GM21381 (cell line): ENCODE data around the gene TMEM258.
A peak's percentile ranks its signal among the peaks of the same experiment; 100 is the strongest.

ENCODE experiments used
- ATAC-seq: cut with Tn5 transposase; IDR thresholded peaks from one replicate; pipeline ENCODE4 v1.9.1; 2021; ENCODE audit warnings: mild to moderate bottlenecking, moderate library complexity; ENCODE audit not compliant: unreplicated experiment

Gene TMEM258

DNA sequence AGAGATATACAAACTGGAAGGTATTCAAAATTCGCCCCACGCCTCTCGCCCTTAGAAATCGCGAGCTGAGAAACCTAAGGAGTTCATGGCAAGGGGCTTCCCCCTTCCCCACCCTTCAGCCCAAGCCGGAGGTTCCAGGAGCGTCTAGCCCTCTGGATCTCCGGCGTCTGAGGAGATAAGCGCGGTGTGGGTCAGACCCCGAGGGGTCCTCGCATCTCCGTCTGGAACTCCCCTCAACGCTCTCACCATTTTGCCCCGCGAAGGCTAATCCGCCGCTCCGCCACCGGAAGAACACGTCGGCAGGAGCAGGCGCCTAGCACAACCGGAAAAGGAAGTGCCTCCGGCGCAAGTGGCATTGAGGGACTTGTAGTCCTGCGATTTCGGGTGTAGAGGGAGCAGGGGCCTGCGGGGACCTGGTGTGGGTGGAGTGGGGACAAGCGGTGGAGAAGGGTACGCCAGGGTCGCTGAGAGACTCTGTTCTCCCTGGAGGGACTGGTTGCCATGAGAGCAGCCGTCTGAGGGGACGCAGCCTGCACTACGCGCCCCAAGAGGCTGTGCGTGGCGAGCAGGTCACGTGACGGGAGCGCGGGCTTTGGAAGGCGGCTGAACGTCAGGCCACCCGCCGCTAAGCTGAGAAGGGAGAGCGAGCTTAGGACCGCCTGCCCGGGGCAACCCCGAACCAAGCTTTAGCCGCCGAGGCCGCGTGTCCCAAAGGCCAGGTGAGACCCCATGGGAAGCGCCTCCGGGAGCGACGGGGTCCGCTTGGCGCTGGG is at the start of gene TMEM258, which contains the start of gene FEN1:
TSS of gene TMEM258 (minus strand) at position 290 of the 773 bp plus-strand sequence. CDS start at position 249, 41 bp downstream.
TSS of gene FEN1 (plus strand) at position 602 of the 773 bp plus-strand sequence. CDS start 2,451 bp downstream, outside the sequence.
- ATAC-seq = peak; percentile 84

DNA sequence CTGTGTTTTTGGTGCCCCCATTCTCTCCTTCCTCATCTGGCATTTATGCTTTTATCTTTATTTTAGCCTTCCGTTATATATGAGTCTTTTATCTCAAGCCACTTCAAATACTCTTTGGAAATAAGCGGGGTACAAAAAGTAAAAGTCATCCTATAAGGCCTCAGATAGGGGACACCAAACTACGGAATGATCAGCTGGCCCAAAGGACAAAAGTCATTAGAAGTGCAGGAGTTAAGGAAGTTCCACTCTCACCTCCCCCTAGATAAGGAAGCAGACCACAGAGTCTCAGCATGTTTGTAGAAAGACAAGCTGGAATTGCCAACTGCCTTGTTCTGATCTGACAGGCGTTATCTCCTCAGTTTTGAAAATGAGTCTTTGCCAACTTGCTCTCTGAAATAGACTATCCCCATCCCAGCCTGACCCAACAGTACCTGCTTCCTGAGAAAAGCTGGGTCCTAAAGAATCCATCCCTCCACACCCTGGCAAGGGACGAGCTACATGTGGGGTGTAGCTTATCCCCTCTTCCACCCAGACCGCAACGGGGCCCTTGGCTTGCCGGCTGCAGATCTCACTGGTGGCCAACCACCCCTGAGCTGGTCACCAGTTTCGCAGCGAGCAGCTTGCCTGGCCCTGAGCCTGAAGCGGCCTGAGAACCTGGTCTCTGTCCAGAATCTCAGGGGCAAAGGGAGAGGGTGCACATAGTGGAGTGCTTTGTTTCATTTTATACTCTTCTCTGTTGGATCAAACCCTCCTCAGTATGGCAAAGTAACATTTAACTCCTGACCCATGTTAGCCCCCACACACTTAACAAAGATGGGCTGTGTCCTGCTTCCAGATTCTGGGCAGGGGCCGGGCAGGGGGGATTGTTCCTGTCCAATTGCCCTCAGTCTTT is 49.5 kb upstream of the TMEM258 start:
- ATAC-seq = no peak

DNA sequence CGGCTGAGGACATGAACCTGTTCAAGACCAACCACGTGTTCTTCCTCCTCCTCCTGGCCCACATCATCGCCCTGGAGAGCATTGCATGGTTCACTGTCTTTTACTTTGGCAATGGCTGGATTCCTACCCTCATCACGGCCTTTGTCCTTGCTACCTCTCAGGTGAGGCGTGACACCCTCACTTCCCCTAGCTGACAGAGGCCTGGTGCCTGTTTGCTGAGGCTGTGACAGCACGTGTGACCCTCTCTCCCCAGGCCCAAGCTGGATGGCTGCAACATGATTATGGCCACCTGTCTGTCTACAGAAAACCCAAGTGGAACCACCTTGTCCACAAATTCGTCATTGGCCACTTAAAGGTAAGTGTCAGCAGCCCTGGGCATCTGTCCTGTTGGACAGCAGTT is 48.0 kb upstream of the TMEM258 start:
- ATAC-seq = no peak

DNA sequence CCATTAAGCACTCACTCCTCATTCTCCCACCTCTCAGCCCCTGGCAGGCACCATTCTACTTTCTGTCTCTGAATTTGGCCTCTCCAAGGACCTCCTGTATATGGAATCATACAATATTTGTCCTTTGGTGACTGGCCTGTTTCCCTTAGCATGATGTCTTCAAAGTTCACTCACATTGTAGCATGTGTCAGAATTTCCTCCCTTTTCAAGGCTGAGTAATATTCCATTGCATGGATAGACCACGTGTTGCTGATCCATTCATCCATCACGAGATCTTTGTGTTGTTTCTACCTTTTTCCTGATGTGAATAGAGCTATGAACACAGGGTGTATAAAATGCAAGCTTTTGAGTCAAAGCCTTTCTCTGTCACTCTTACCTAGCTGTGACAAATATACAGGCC is 47.3 kb upstream of the TMEM258 start:
- ATAC-seq = no peak

DNA sequence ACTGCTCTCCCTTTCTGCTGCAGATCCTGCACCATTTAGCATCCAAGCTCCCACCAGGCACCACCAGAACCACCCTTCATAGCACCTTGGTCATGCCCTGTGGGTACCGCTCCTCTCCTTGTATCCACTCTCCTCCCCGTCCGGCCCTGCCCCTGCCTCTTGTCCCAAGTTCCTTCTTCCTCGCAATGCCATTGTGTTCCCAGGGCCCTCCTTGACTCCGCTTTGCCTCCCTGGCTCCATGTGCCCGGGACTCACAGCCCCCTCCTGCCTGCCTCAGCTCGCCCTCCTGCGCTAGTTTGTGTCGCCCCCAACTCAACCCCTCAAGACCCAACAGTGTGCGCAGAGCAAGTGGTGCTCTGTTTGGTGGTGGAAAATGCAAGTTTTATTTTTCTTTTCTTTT is 46.5 kb upstream of the TMEM258 start:
- no peak for ATAC-seq

DNA sequence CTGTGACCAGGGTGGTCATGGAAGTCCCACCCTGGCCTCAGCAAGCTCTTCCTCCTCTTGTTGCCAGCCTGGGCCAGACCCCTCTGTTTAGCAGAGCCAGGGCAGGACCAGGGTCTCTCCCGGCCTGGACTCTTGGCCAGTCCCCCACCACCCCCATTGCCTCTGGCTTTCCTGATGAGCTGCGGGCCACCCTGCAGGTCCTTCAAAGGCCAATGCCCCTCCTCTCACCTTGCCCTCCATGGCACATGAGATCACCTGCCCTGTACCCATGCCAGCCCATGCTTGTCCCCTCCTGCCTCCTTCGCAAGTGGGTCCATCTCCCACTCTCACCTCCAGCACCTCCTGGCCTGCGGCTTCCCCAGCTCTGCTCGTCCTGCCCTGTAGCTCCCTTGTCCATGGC is 46.1 kb upstream of the TMEM258 start:
- no peak for ATAC-seq

DNA sequence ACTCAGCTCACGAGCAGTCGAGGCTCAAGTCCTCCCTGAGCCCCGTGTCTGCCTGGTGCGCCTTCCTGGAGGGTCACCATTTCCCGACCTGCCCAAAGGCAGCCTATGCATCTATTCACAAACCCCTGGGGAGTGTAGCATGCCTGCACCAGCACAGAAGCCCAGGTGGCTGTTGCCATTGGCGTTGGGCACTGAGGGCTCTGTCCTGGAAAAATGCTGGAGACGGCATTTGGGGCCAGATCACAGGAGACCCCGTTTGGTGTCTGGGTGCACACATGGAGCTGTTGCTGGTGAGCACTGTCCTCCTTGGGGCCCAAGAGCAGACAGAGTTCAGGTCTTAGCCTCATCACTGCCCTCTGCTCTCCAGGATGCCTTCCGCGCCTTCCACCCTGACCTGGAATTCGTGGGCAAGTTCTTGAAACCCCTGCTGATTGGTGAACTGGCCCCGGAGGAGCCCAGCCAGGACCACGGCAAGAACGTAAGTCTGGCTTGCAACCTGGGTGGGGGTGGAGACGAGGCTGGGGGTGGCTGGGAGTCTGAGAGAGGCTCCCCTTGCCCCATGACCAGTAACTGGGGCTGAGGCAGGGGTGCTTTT is 45.1 kb upstream of the TMEM258 start:
- ATAC-seq = no peak

DNA sequence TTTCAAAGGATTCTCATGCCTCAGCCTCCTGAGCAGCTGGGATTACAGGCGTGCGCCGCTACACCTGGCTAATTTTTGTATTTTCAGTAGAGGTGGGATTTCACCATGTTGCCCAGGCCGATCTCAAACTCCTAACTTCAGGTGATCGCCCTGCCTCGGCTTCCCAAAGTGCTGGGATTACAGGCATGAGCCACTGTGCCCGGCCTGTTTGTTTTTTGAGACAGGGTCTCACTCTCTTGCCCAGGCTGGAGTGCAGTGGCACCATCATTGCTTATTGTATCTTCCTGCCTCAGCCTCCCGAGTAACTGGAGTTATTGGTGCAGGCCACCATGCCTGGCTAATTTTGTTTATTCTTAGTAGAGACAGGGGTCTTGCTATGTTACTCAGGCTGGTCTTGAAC is 43.8 kb upstream of the TMEM258 start:
- no peak for ATAC-seq

DNA sequence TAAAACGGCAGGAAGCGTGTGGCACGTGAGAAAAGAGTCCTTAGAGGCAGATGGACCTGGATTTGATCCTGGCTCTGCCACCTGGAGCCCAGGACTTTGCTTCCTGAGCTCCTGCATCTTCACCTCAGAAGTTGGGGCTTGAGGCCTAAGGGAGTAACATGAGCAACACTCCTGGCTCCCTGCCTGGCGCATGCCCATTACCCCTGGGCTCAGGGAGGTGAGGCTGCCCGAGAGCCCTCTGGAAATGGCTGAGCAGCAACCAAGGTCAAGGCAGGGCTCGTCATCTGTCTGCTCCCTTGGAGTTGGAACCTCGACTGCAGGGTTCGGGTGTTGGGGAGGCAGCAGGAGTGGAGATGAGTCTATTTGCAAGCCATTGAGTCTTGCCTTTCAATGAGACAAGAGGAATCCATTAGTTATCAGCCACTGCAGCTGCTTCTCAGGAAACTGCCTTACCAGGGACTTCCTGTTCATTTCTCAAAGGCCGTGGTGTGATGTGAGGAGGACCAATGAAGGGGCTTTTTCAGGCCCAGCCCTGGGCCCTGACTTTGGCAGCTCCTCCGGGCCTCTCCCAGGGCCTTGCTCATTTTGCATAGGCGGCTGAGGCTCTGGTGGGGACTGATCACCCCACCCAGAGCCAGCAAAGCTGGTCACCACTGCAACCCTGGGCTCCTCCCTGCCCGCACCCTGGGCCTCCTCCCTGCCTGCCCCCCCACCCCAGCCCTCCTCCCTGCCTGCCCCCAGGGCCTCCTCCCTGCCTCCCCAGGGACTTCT is 42.1 kb upstream of the TMEM258 start:
- peak; percentile 83 for ATAC-seq

DNA sequence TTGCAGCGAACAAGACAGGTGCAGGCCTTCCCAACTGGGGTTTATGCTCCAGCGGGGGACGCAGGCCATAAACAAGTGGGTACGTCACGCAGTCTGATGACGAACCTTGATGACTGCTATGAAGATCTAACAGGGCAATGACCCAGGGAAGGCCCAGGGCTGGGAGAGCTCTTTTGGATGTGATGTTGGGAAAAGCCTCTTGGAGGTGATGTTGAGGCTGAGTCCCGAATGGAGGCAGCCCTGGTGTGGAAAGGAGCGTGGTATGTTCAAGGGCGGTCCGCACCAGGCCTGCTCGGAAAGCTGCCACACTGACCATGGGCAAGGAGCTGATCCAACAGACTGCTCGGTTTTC is 41.5 kb upstream of the TMEM258 start:
- no peak for ATAC-seq

DNA sequence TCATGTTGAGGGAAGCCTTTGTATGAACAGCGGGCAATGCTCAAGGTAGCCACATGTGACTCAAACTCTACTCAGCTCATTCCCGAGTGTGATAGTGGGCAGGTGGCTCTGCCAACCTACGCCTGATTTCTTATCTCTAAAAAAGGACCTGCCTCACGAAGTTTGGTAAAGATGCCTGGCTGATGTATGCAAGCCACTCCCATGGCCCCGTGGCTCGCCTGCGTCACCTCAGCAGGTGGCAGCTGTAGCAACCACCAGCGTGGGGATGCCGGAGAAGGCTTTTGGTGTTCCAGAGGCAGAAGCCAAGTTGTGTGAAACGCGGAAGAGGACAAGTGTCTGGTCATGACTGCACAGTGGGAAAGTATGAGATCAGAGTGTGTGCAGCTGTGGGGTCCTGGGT is 41.1 kb upstream of the TMEM258 start:
- ATAC-seq = no peak

DNA sequence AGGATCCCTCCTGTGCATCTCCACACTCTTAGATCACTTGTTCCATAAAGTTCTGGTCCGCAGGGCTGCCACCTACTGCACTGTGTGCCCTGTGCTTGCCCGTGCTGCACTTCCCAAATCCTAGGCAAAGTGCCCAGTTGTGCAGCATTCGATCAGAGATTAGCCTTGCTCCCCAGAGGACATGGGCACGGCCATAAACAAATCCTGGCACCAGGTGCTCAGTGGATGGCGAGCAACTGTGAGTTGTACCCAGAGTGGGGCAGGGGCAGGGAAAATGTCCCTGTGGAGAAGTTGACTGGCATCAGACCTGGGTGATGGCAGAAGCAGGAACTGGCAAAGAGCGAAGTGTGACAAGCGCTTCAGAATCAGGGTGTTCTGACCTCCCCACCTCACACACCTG is 40.4 kb upstream of the TMEM258 start:
- ATAC-seq = no peak

DNA sequence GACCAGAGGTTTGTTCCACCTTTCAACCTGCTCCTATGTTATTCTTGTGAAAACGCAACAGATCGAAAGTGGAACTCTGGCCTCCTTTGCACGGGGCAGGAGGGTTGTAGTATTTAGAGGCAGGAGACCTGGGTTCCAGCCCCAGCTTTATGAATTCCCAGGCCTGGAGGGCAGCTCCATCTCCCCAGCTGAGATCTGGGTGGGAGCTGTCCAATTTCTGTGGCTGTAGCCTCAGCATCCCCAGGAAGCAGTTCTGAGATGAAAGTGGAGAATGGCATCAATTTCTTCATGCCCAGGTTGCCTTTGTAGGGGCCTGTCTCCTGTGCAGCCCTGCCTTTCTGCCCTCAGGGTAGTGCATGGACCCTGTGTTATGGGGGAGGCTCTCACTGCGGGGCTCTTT is 39.8 kb upstream of the TMEM258 start:
- no peak for ATAC-seq

DNA sequence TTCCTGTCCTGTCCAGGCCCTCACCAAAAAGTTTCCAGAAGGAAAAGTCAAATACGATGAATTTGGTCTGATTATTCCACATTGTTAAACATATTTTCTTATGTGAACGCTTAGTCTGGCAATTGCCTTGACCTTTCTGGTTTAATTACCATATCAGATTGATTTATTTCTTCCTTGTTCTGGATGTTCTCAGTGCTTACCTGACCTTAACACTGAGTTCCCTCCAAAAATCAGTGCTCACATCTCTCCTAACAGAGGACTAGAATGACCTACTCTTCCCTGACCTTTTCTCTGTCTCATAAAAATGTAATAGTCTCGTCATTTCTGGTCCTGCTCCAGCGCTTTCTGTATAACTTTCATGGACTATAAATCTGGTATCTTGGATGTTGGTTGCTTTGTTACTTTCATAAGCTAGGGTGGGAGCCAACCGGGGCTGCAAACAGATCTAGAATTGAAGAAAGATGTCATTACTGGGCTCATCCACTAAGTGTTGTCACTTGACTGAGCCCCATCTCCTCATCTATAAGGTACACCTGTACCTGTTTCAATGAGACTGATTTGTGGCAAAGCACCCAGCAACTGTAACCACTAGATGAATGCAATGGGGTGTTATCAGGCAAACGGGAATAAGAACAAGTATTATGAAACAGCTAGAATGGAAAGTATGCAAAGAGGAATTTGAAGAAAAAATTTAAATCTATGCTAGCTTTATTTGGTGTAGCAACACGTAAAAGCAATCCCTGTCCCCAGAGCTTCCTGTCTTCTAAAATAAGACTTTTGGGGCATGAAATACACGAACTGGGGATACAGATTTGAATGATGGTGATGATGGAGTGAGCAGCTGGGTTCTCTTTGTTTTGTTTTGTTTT is 38.1 kb upstream of the TMEM258 start:
- no peak for ATAC-seq

DNA sequence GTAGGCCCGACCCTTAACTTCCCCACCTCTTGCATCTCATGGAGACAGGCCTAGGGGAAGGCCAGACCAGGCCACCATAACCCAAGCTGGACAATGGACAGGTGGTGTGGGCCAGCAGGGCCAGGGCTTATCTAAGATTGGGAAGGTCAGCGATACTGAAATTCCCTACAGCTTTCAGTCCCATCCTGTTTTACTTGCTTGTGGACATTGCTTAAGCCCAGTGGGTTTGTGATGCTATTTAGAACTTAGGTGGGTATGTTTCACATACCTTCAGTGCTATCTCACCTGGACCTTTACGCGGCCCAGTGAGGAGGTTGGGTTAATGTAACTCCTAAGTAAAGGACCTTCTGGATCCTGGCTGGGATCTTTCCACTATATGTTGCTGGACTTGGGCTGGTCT is 37.4 kb upstream of the TMEM258 start:
- ATAC-seq = no peak

DNA sequence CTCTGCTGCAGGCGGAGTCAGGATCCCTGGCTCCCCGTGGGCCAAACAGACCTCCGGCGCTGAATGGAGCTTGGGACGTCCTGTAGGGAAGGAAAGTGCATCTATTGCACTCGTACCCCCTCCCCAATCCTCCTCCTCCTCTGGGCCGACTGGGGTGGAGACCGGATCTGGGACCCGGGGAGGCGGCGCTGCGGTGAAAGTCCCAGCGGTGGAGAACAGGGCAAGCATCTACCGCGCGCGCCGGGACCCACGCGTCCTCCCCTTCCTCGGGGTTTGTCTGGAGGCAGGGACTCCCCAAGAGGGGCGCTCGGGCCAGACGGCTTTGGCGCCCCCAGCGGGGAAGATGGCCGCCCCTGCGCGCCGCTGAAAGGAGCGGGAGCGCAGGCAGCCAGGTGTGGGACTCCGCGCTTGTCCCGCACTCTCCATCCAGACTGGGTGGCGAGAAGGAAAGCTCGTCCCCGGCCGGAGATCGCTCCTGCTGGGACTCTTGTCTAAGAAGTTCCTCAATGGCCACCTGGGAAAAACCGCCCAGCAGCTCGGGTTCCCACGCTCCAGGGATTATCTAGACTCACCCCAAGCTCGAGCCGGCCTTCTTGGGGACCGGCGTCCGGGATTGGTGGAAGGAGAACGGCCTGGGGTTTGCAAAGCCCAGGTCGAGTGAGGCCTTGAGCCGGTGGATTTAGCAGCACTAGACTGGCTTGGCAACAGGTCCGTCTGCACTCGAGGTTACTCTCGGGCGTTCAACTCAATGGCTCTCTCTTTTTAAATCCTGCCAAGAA is 36.4 kb upstream of the TMEM258 start:
- peak; percentile 24 for ATAC-seq

DNA sequence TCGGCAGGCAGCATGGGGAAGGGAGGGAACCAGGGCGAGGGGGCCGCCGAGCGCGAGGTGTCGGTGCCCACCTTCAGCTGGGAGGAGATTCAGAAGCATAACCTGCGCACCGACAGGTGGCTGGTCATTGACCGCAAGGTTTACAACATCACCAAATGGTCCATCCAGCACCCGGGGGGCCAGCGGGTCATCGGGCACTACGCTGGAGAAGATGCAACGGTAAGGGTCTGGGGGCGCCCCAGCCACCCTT is 35.9 kb upstream of the TMEM258 start:
- ATAC-seq = no peak

DNA sequence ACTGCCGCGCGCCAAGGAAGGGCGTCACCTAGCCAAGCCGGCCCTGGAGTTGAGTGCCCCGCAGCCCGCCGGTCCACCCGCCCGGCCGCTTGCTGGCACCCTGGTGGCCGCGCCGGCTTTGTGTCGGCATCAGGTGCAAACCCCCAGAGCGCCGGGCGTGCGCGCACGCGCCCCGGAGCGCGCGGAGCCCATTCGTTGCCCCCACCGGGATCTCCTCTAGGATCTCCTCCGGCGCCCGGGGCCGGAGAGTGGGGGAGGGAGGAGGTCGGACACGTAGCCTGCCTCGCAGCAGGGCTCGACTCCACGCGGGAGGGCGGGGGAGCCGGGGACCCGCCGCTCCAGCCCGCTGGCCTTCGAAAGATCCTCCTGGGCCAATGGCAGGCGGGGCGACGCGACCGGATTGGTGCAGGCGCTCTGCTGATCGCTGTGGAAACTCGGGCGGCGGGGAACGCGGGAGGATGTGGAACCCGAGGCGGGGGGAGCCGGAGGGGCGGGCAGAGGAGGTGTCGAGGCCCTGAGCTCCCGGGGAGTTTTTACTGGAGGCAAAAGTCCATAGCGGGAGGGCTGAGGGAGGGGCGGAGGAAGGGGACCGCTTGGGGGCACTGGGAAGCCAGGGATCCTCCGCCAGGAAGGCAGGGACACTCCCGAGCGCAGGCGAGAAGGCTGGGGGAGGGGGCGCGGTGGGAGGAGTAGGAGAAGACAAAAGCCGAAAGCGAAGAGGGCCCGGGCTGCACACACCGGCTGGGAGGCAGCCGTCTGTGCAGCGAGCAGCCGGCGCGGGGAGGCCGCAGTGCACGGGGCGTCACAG is 35.4 kb upstream of the TMEM258 start, which contains the start of gene FADS2:
TSS of gene FADS2 (plus strand) at position 730 of the 808 bp plus-strand sequence. CDS start 91 bp downstream, outside the sequence.
- peak; percentile 68 for ATAC-seq
